HCT116 (cell line): ENCODE results near the gene C11orf52. TPM values are rescaled to one million over a fixed set of nuclear protein-coding genes. Genes with fewer than 3 reads are reported as not detected.

Source experiments
- ATAC-seq: fragments of 200-7000 bp; cut with Tn5 transposase; 2 replicates; pipeline ENCODE4 v1.9.1; 2020; ENCODE audit warnings: mild to moderate bottlenecking, moderate library complexity
- BruUV-seq: library from RNA; stranded (reverse); fragments of 400-500 nt; replicated peaks from 2 replicates; lab custom pipeline; 2021; lab: Mats Ljungman, UMichigan
- CTCF ChIA-PET: fragments of 300-600 bp; sonication (Branson Sonifier 250); formaldehyde crosslinking; loops from one replicate; lab custom pipeline; 2021; ENCODE audit warnings: antibody characterized with exemption; lab: Charles Lee
- POLR2A ChIA-PET: fragments of 300-600, 350-600 bp; sonication (Branson Sonifier 250); formaldehyde crosslinking; loops from one replicate; lab custom pipeline; 2021; ENCODE audit warnings: antibody characterized with exemption; lab: Charles Lee
- RAD21 ChIA-PET, 2 experiments: fragments of 300-600 bp; sonication (Branson Sonifier 250); formaldehyde crosslinking; loops; one replicate each; lab custom pipeline; 2023; ENCODE audit warnings: low total read pairs in 2 of 2; ENCODE audit not compliant: uncharacterized antibody in 2 of 2, unreplicated experiment in 2 of 2, low non-redundant PET in 1 of 2; lab: Charles Lee
- DNase-seq: peaks from one replicate; pipeline ENCODE4 v3.0.0-alpha.2; 2010; ENCODE audit warnings: low read depth, low spot score
- H2AFZ ChIP-seq: fragments of 200-600 bp; shearing (Covaris generic), sonication (generic); 2 replicates; pipeline ENCODE4 v1.6.1; 2017; ENCODE audit warnings: low read depth, mixed run types, mixed read lengths, antibody characterized with exemption, low read length; ENCODE audit not compliant: poor library complexity, severe bottlenecking
- H3K27ac ChIP-seq: 2 replicates; pipeline ENCODE4 v1.5.1; 2012; ENCODE audit warnings: low read depth, low read length
- H3K27me3 ChIP-seq: fragments of 200-600 bp; sonication (generic); 2 replicates; pipeline ENCODE4 v1.6.1; 2016; ENCODE audit warnings: mixed run types, low read length, mixed read lengths; ENCODE audit not compliant: insufficient read depth
- H3K36me3 ChIP-seq, 2 experiments: fragments of 200-500 bp in 1 of 2; fragments of 200-600 bp in 1 of 2; sonication (Bioruptor generic) in 1 of 2; sonication (generic) in 1 of 2; 2 replicates each; pipeline versions ENCODE4 v1.5.1 to v1.6.1; 2014 to 2016; ENCODE audit warnings: low read length in 2 of 2, inconsistent platforms in 1 of 2, mixed read lengths in 1 of 2, mixed run types in 1 of 2; ENCODE audit not compliant: insufficient read depth in 2 of 2, control insufficient read depth in 1 of 2
- H3K4me1 ChIP-seq, 2 experiments: fragments of 200-600 bp in 1 of 2; sonication (generic) in 1 of 2; 2 replicates each; pipeline versions ENCODE4 v1.5.1 to v1.6.1; 2012 to 2017; ENCODE audit warnings: low read length in 2 of 2, inconsistent platforms in 1 of 2, mild to moderate bottlenecking in 1 of 2, mixed read lengths in 1 of 2, mixed run types in 1 of 2, moderate library complexity in 1 of 2; ENCODE audit not compliant: insufficient read depth in 2 of 2, control insufficient read depth in 1 of 2
- H3K4me2 ChIP-seq: fragments of 200-600 bp; sonication (generic); 2 replicates; pipeline ENCODE4 v1.6.1; 2017; ENCODE audit warnings: mixed run types, low read length, mixed read lengths
- H3K4me3 ChIP-seq, 2 experiments: fragments of 200-600 bp in 1 of 2; sonication (generic) in 1 of 2; replicated peaks in 1 of 2; 2 replicates each; pipeline ENCODE4 v1.5.1; 2011 to 2016; ENCODE audit warnings: low read length in 2 of 2, control low read depth in 1 of 2, low read depth in 1 of 2, mild to moderate bottlenecking in 1 of 2, mixed read lengths in 1 of 2, mixed run types in 1 of 2
- H3K79me2 ChIP-seq: fragments of 200-600 bp; sonication (generic); 2 replicates; pipeline ENCODE4 v1.6.1; 2017; ENCODE audit warnings: mild to moderate bottlenecking, mixed run types, low read length, moderate library complexity, mixed read lengths; ENCODE audit not compliant: insufficient read depth
- H3K9ac ChIP-seq: fragments of 200-600 bp; sonication (generic); 2 replicates; pipeline ENCODE4 v1.6.1; 2016; ENCODE audit warnings: low read length, mixed read lengths
- H3K9me2 ChIP-seq: fragments of 200-600 bp; sonication (generic), shearing (Covaris generic); 2 replicates; pipeline ENCODE4 v1.6.1; 2017; ENCODE audit warnings: mixed run types, mild to moderate bottlenecking, moderate library complexity; ENCODE audit not compliant: insufficient read depth
- H3K9me3 ChIP-seq, 2 experiments: fragments of 200-500 bp in 1 of 2; fragments of 200-600 bp in 1 of 2; sonication (Bioruptor generic) in 1 of 2; sonication (generic) in 1 of 2; 2 replicates each; pipeline ENCODE4 v1.6.1; 2014 to 2017; ENCODE audit warnings: low read length in 2 of 2, mixed read lengths in 2 of 2, inconsistent platforms in 1 of 2, low read depth in 1 of 2, mild to moderate bottlenecking in 1 of 2, mixed run types in 1 of 2, moderate library complexity in 1 of 2; ENCODE audit not compliant: control insufficient read depth in 1 of 2, insufficient read depth in 1 of 2
- H4K20me1 ChIP-seq: fragments of 200-600 bp; sonication (generic), shearing (Covaris generic); 2 replicates; pipeline ENCODE4 v1.6.1; 2017; ENCODE audit warnings: mixed run types, mild to moderate bottlenecking, moderate library complexity; ENCODE audit not compliant: insufficient read depth
- CBX3 ChIP-seq: IDR thresholded peaks from 2 replicates; pipeline ENCODE4 v1.6.1; 2012; ENCODE audit warnings: low read depth
- EGR1 ChIP-seq: IDR thresholded peaks from 2 replicates; pipeline ENCODE4 v1.6.1; 2012; ENCODE audit warnings: low read depth
- ELF1 ChIP-seq: IDR thresholded peaks from 2 replicates; pipeline ENCODE4 v1.6.1; 2012; ENCODE audit warnings: low read depth, borderline replicate concordance
- EZH2 ChIP-seq: fragments of 200-600 bp; sonication (generic); IDR thresholded peaks from 2 replicates; pipeline ENCODE4 v1.6.1; 2017; ENCODE audit warnings: antibody characterized with exemption, mixed run types
- FOSL1 ChIP-seq: IDR thresholded peaks from 2 replicates; pipeline ENCODE4 v1.6.1; 2012; ENCODE audit warnings: low read depth
- JUND ChIP-seq: IDR thresholded peaks from 2 replicates; pipeline ENCODE4 v1.6.1; 2012
- POLR2A ChIP-seq: IDR thresholded peaks from 2 replicates; pipeline ENCODE4 v1.7.0; 2011; ENCODE audit warnings: borderline replicate concordance; ENCODE audit not compliant: insufficient read depth, insufficient read length; ENCODE audit errors: extremely low read depth
- POLR2AphosphoS5 ChIP-seq: IDR thresholded peaks from 2 replicates; pipeline ENCODE4 v1.6.1; 2011; ENCODE audit warnings: mild to moderate bottlenecking, low read depth, low read length, moderate library complexity
- RAD21 ChIP-seq: IDR thresholded peaks from 2 replicates; pipeline ENCODE4 v1.6.1; 2012; ENCODE audit warnings: low read depth, mild to moderate bottlenecking
- SIN3A ChIP-seq: IDR thresholded peaks from 2 replicates; pipeline ENCODE4 v1.6.1; 2012; ENCODE audit warnings: low read depth
- SP1 ChIP-seq: IDR thresholded peaks from 2 replicates; pipeline ENCODE4 v1.6.1; 2012; ENCODE audit warnings: low read depth
- SRF ChIP-seq: IDR thresholded peaks from 2 replicates; pipeline ENCODE4 v1.6.1; 2012; ENCODE audit warnings: low read depth
- TCF7L2 ChIP-seq: IDR thresholded peaks from 2 replicates; pipeline ENCODE4 v1.7.0; 2011; ENCODE audit warnings: borderline replicate concordance, inconsistent platforms; ENCODE audit not compliant: insufficient read depth, insufficient read length; ENCODE audit errors: extremely low read depth
- YY1 ChIP-seq: IDR thresholded peaks from 2 replicates; pipeline ENCODE4 v1.6.1; 2011; ENCODE audit warnings: low read length, low read depth, moderate library complexity, mild to moderate bottlenecking; ENCODE audit not compliant: insufficient replicate concordance; ENCODE audit errors: extremely low read depth
- ZFX ChIP-seq: fragments of 450-650 bp; IDR thresholded peaks from 2 replicates; pipeline ENCODE4 v1.6.1; 2017
- ZNF274 ChIP-seq: fragments of 200-500 bp; sonication (Bioruptor generic); IDR thresholded peaks from 2 replicates; pipeline ENCODE4 v1.6.1; 2014; ENCODE audit warnings: mild to moderate bottlenecking, low read depth, low read length, inconsistent platforms
- intact Hi-C: fragments of 100-400 bp; cut with micrococcal nuclease; formaldehyde crosslinking; loops from 2 replicates; pipeline ENCODE4 v1.10.0; 2022
- total RNA-seq: library from RNA; stranded (reverse); gene quantifications from one replicate; pipeline ENCODE4 v1.2.1, GENCODE V29; 2021; ENCODE audit not compliant: unreplicated experiment
- TF ChIP-seq, protein P1 (sequence below): IDR thresholded peaks from 2 replicates; pipeline ENCODE4 v1.6.1; 2012
- TF ChIP-seq, protein P2 (sequence below): IDR thresholded peaks from 2 replicates; pipeline ENCODE4 v1.6.1; 2012; ENCODE audit warnings: low read depth
- TF ChIP-seq, protein P3 (sequence below): IDR thresholded peaks from 2 replicates; pipeline ENCODE4 v1.6.1; 2012
- TF ChIP-seq, protein P4 (sequence below), 3 experiments: fragments of 200-600 bp in 1 of 3; sonication (generic) in 1 of 3; IDR thresholded peaks in 2 of 3; conservative IDR thresholded peaks in 1 of 3; 2 replicates each; pipeline ENCODE4 v1.5.1; 2012 to 2017; ENCODE audit warnings: low read depth in 2 of 3, low read length in 2 of 3, antibody characterized with exemption in 1 of 3, borderline replicate concordance in 1 of 3, control low read depth in 1 of 3, mild to moderate bottlenecking in 1 of 3, mixed read lengths in 1 of 3, mixed run types in 1 of 3, moderate library complexity in 1 of 3; ENCODE audit not compliant: insufficient read depth in 1 of 3

The C11orf52 gene
- total RNA-seq, 1 experiment from 2014 or later, result 4.6 TPM

DNA sequence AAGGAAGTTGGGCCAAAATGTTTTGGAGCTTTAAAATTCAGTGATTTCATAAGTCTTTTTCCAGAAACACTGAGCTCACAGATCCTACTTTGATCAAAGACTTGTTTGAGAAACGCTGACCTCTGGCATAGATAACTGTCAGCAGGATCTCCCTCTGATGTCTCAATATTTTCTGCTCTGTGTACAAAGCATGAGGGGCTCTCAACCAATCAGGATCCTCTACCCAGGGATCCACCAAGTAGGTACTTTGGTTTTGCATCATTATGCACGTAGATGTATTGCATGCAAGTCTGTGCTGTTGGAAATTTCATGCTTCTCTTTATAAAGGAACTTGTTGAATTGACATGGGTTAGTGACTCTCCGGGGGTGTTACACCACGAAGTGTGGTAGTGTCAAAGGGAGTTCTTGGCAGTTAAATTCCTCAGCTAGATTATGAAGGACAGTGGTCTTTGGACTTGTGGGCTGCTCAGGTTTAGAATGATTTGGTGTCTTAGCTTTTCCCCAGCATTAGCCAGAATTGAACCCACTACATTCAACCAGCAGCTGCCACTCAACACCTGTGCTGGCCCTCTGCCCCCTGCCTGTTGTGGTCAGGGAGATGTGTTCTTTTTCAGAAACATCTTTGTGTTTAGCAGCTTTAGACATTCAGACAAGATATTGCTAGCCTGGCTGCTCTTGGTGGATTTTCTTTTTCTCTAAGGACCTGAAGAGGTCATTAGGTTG lies 16.8 kb downstream of the C11orf52 start:
- BruUV-seq, result no TSS peak
- intact Hi-C loops, result no loop called here
- POLR2A ChIA-PET, result interaction anchor here (0.5 kb wide), 1 partner anchor 180 kb away, joined by 5 read pairs; no protein-coding TSS in a partner anchor

More for the DNA sequence above, 16.8 kb downstream of the C11orf52 start:
- no peaks in the 10 kb centered on the region for H3K79me2 ChIP-seq
- H3K9me2 ChIP-seq, result no peaks in the 10 kb centered on the region
- TF ChIP-seq, protein P1, sequence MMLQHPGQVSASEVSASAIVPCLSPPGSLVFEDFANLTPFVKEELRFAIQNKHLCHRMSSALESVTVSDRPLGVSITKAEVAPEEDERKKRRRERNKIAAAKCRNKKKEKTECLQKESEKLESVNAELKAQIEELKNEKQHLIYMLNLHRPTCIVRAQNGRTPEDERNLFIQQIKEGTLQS, result no peak
- no peak for TF ChIP-seq POLR2A
- no peak for TF ChIP-seq POLR2AphosphoS5
- TF ChIP-seq EGR1, result no peak
- no peak for TF ChIP-seq RAD21
- no peak for TF ChIP-seq SIN3A
- TF ChIP-seq SP1, result no peak
- no peak for TF ChIP-seq ELF1
- no peak for TF ChIP-seq YY1
- TF ChIP-seq, protein P2, sequence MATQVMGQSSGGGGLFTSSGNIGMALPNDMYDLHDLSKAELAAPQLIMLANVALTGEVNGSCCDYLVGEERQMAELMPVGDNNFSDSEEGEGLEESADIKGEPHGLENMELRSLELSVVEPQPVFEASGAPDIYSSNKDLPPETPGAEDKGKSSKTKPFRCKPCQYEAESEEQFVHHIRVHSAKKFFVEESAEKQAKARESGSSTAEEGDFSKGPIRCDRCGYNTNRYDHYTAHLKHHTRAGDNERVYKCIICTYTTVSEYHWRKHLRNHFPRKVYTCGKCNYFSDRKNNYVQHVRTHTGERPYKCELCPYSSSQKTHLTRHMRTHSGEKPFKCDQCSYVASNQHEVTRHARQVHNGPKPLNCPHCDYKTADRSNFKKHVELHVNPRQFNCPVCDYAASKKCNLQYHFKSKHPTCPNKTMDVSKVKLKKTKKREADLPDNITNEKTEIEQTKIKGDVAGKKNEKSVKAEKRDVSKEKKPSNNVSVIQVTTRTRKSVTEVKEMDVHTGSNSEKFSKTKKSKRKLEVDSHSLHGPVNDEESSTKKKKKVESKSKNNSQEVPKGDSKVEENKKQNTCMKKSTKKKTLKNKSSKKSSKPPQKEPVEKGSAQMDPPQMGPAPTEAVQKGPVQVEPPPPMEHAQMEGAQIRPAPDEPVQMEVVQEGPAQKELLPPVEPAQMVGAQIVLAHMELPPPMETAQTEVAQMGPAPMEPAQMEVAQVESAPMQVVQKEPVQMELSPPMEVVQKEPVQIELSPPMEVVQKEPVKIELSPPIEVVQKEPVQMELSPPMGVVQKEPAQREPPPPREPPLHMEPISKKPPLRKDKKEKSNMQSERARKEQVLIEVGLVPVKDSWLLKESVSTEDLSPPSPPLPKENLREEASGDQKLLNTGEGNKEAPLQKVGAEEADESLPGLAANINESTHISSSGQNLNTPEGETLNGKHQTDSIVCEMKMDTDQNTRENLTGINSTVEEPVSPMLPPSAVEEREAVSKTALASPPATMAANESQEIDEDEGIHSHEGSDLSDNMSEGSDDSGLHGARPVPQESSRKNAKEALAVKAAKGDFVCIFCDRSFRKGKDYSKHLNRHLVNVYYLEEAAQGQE, result no peak
- no peak for TF ChIP-seq CBX3
- no peak for TF ChIP-seq EZH2
- no peak for TF ChIP-seq JUND
- TF ChIP-seq, protein P3, sequence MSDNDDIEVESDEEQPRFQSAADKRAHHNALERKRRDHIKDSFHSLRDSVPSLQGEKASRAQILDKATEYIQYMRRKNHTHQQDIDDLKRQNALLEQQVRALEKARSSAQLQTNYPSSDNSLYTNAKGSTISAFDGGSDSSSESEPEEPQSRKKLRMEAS, result no peak
- TF ChIP-seq ZNF274, result no peak
- TF ChIP-seq, protein P4, sequence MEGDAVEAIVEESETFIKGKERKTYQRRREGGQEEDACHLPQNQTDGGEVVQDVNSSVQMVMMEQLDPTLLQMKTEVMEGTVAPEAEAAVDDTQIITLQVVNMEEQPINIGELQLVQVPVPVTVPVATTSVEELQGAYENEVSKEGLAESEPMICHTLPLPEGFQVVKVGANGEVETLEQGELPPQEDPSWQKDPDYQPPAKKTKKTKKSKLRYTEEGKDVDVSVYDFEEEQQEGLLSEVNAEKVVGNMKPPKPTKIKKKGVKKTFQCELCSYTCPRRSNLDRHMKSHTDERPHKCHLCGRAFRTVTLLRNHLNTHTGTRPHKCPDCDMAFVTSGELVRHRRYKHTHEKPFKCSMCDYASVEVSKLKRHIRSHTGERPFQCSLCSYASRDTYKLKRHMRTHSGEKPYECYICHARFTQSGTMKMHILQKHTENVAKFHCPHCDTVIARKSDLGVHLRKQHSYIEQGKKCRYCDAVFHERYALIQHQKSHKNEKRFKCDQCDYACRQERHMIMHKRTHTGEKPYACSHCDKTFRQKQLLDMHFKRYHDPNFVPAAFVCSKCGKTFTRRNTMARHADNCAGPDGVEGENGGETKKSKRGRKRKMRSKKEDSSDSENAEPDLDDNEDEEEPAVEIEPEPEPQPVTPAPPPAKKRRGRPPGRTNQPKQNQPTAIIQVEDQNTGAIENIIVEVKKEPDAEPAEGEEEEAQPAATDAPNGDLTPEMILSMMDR (IDR thresholded peaks at IDR 0.05 in 2 of 3, conservative IDR thresholded peaks at IDR 0.05 in 1 of 3; ENCODE audit: borderline replicate concordance in 1 of 3, insufficient read depth in 1 of 3, low read depth in 2 of 3, low read length in 2 of 3), result no peak
- no peak for TF ChIP-seq FOSL1
- TF ChIP-seq ZFX, result no peak
- no peak for TF ChIP-seq SRF
- TF ChIP-seq TCF7L2, result no peak
- no peak overlapping the region for H3K9ac ChIP-seq
- no peaks in the 10 kb centered on the region for H3K36me3 ChIP-seq
- RAD21 ChIA-PET, result interaction anchor here in 1 of 2 experiments (1.6 kb wide), 1 partner anchor 64 kb away, joined by 3 read pairs; the partner anchor contains the start of gene ALG9
- no peaks in the 10 kb centered on the region for H4K20me1 ChIP-seq
- H3K27ac ChIP-seq, result no peak overlapping the region
- H3K9me3 ChIP-seq, result no peaks in the 10 kb centered on the region
- H3K4me1 ChIP-seq, result peaks cover 20 to 33% of the 10 kb centered on the region in 2 experiments; a peak in 3 of 4 replicates
- no peaks in the 10 kb centered on the region for H3K27me3 ChIP-seq
- DNase-seq (no peak), ATAC-seq (no peak)
- CTCF ChIA-PET, result interaction anchor here (1.0 kb wide), 2 partner anchors 9 to 46 kb away, joined by 3 to 6 read pairs; no protein-coding TSS in a partner anchor
- H2AFZ ChIP-seq, result no peak overlapping the region
- no peak overlapping the region for H3K4me3 ChIP-seq
- H3K4me2 ChIP-seq, result no peak overlapping the region
